ENCODE data around the gene MS4A12. TPM values are rescaled to one million over a fixed set of nuclear protein-coding genes. Genes with fewer than 3 reads are reported as not detected.
A peak's percentile ranks its signal among the peaks of the same experiment; 100 is the strongest.

MS4A12 gene
- total and polyA plus RNA-seq, 2 of the 8 experiments (the other 6 are each of a cell fraction or from before 2014, with no cell fraction given), result 0.14 to 0.39 TPM

GRCh38 chr11:60528934-60529333 is 36.4 kb downstream of the MS4A12 start:
- no peak overlapping the region for H2BK15ac ChIP-seq (ENCODE audit: low read length)
- TF ChIP-seq GTF2F1 (IDR thresholded peaks at IDR 0.05; ENCODE audit: borderline replicate concordance, low read depth, low read length), result no peak
- TF ChIP-seq SUZ12 (IDR thresholded peaks at IDR 0.05; ENCODE audit: low read length), result no peak
- TF ChIP-seq JUND (IDR thresholded peaks at IDR 0.05; ENCODE audit: low read length), result no peak
- H4K91ac ChIP-seq (replicated peaks; ENCODE audit: insufficient read length, low read length), result no peak overlapping the region
- ChIA-PET CTCF (ENCODE audit: partially characterized antibody) (interaction anchor here (1.3 kb wide), 1 partner anchor 166 kb away, joined by 4 read pairs; no protein-coding TSS in a partner anchor), POLR2A (ENCODE audit: partially characterized antibody) (no interaction called here)
- H2BK12ac ChIP-seq (ENCODE audit: low read depth, low read length), result no peak overlapping the region
- no peak overlapping the region for H4K8ac ChIP-seq (ENCODE audit: extremely low read depth, insufficient read depth, low read length)
- H3K18ac ChIP-seq (ENCODE audit: extremely low read depth, low read length), result no peak overlapping the region
- no peak overlapping the region for H2BK5ac ChIP-seq (ENCODE audit: low read depth, low read length)
- H3K79me1 ChIP-seq (ENCODE audit: low read depth, low read length), result no peaks in the 10 kb centered on the region
- H2AFZ ChIP-seq (ENCODE audit: low read length), result peak overlapping the region; percentile 66; the same call in 1 of the 2 replicates
- H3K4me1 ChIP-seq (replicated peaks in 1 of 4; ENCODE audit: control insufficient read depth in 3 of 4, insufficient read depth in 4 of 4, low read length in 3 of 4), result 0 out of 7 replicates have a peak, but pooled peaks cover 0 to 2% (median 0%) of the 10 kb centered on the region in 4 experiments
- H4K5ac ChIP-seq (ENCODE audit: insufficient read length, low read depth, low read length), result no peak overlapping the region
- no peak overlapping the region for H3K27ac ChIP-seq (ENCODE audit: low read depth, low read length)
- H3K56ac ChIP-seq (replicated peaks; ENCODE audit: insufficient read length, low read depth, low read length), result no peak overlapping the region
- H3K27me3 ChIP-seq (replicated peaks in 1 of 4; ENCODE audit: control insufficient read depth in 3 of 4, extremely low read depth in 1 of 4, insufficient read depth in 3 of 4, low read length in 3 of 4), result no peaks in the 10 kb centered on the region
- H4K20me1 ChIP-seq (replicated peaks in 1 of 2; ENCODE audit: control insufficient read depth in 1 of 2, insufficient read depth in 2 of 2, low read length in 2 of 2), result no peaks in the 10 kb centered on the region
- H3K14ac ChIP-seq (ENCODE audit: insufficient read length), result no peak overlapping the region
- 62% methylated on average over 1 of the region's 1 CpG; no CpG with 5 or more reads in 1 of the 2 experiments for WGBS, 2 experiments (ENCODE audit: extremely low coverage in 1 of 2, insufficient coverage in 1 of 2, insufficient read length in 1 of 2, insufficient replicate concordance in 2 of 2, low coverage in 1 of 2, low lambda C conversion rate in 2 of 2, missing lambda C conversion rate in 1 of 2)
- H2BK20ac ChIP-seq (ENCODE audit: low read length), result no peak overlapping the region
- no peak overlapping the region for H2BK120ac ChIP-seq (replicated peaks; ENCODE audit: low read depth, low read length)
- H3K9me3 ChIP-seq (ENCODE audit: insufficient read depth in 2 of 2, low read depth in 1 of 2, low read length in 1 of 2), result peaks cover 10 to 15% of the 10 kb centered on the region in 2 experiments; a peak in 2 of 4 replicates
- no peak overlapping the region for H3K9ac ChIP-seq (replicated peaks in 1 of 4; ENCODE audit: extremely low read depth in 1 of 4, low read depth in 3 of 4, low read length in 3 of 4)
- no peaks in the 10 kb centered on the region for H3K23me2 ChIP-seq (ENCODE audit: low read depth, low read length)
- H3K23ac ChIP-seq (ENCODE audit: insufficient read length), result no peak overlapping the region
- FAIRE-seq (no peak), DNase-seq (ENCODE audit: low read depth in 1 of 2, low spot score in 2 of 2) (no peak)
- H3K79me2 ChIP-seq (ENCODE audit: control insufficient read depth in 1 of 2, insufficient read depth in 2 of 2, low read length in 2 of 2), result no peaks in the 10 kb centered on the region
- H2AK5ac ChIP-seq (ENCODE audit: low read depth, low read length), result no peak overlapping the region
- no peak overlapping the region for H3K4ac ChIP-seq (replicated peaks; ENCODE audit: insufficient read length, low read depth, low read length)
- no peak overlapping the region for H3K4me2 ChIP-seq (ENCODE audit: insufficient read depth in 1 of 2, low read depth in 2 of 2, low read length in 2 of 2)
- H3K4me3 ChIP-seq (ENCODE audit: extremely low read depth in 1 of 4, insufficient read depth in 2 of 4, low read depth in 3 of 4, low read length in 4 of 4), result no peak overlapping the region
- H3K36me3 ChIP-seq (ENCODE audit: control insufficient read depth in 2 of 4, insufficient read depth in 4 of 4, low read length in 3 of 4), result no peaks in the 10 kb centered on the region; a peak in 1 of 8 replicates
